Measurements from ENCODE around the gene POLR3K.

The POLR3K gene

GRCh38 chr16:94918-95265 lies 41.5 kb upstream of the POLR3K start:
- H3K27ac ChIP-seq: no peak overlapping the region
- TF ChIP-seq CTCF (IDR thresholded peaks at IDR 0.05) (no peak), ZFX (IDR thresholded peaks at IDR 0.05; ENCODE audit: borderline replicate concordance) (no peak)

GRCh38 chr16:92431-93339 lies 39.3 kb upstream of the POLR3K start:
- H3K27ac ChIP-seq: no peak overlapping the region
- TF ChIP-seq ZFX (IDR thresholded peaks at IDR 0.05; ENCODE audit: borderline replicate concordance): no peak
- TF ChIP-seq CTCF (IDR thresholded peaks at IDR 0.05): no peak

- TF ChIP-seq CTCF (IDR thresholded peaks at IDR 0.05) (no peak), ZFX (IDR thresholded peaks at IDR 0.05; ENCODE audit: borderline replicate concordance) (no peak)
- no peak overlapping the region for H3K27ac ChIP-seq
These were observed 38.1 kb upstream of the POLR3K start for GRCh38 chr16:91484-91883.

GRCh38 chr16:89391-90302 lies 36.2 kb upstream of the POLR3K start:
- H3K27ac ChIP-seq: no peak overlapping the region
- TF ChIP-seq CTCF (IDR thresholded peaks at IDR 0.05) (no peak), ZFX (IDR thresholded peaks at IDR 0.05; ENCODE audit: borderline replicate concordance) (no peak)

- no peak overlapping the region for H3K27ac ChIP-seq
- TF ChIP-seq CTCF (IDR thresholded peaks at IDR 0.05) (no peak), ZFX (IDR thresholded peaks at IDR 0.05; ENCODE audit: borderline replicate concordance) (no peak)
These were observed 35.2 kb upstream of the POLR3K start for GRCh38 chr16:88613-89012.

GRCh38 chr16:86483-86952 lies 33.1 kb upstream of the POLR3K start:
- TF ChIP-seq ZFX (IDR thresholded peaks at IDR 0.05; ENCODE audit: borderline replicate concordance): no peak
- no peak for TF ChIP-seq CTCF (IDR thresholded peaks at IDR 0.05)
- H3K27ac ChIP-seq: no peak overlapping the region

Data from 22Rv1 (cell line).